SJSA1 (cell line): ENCODE measurements around the gene GIMAP7. TPM values are rescaled to one million over a fixed set of nuclear protein-coding genes. Genes with fewer than 3 reads are reported as not detected.
"Not testable (repeated sequence)": the region's sequence is repeated elsewhere in the genome, so short reads cannot be mapped to it uniquely, and the experiment has no call there.

Experiments used
- DNase-seq, 2 experiments: peaks; one replicate each; pipeline ENCODE4 v3.0.0-alpha.2; 2015 to 2020; ENCODE audit warnings: low spot score in 2 of 2, low read depth in 1 of 2
- H3K27ac ChIP-seq: fragments of 250-450 bp; sonication (Bioruptor Pico); 2 replicates; pipeline ENCODE4 v1.5.1; 2020; ENCODE audit warnings: mild to moderate bottlenecking, moderate library complexity
- H3K27me3 ChIP-seq: fragments of 250-450 bp; sonication (Bioruptor Pico); replicated peaks from 2 replicates; pipeline ENCODE4 v1.5.1; 2020; ENCODE audit warnings: mild to moderate bottlenecking, moderate library complexity
- H3K36me3 ChIP-seq: fragments of 250-450 bp; sonication (Bioruptor Pico); 2 replicates; pipeline ENCODE4 v1.5.1; 2020; ENCODE audit warnings: mild to moderate bottlenecking
- H3K4me1 ChIP-seq: fragments of 250-450 bp; sonication (Bioruptor Pico); replicated peaks from 2 replicates; pipeline ENCODE4 v1.6.1; 2021; ENCODE audit warnings: mild to moderate bottlenecking
- H3K4me3 ChIP-seq: fragments of 250-450 bp; sonication (Bioruptor Pico); 2 replicates; pipeline ENCODE4 v1.5.1; 2020; ENCODE audit warnings: mild to moderate bottlenecking
- H3K9me3 ChIP-seq: fragments of 250-450 bp; sonication (Bioruptor Pico); replicated peaks from 2 replicates; pipeline ENCODE4 v1.5.1; 2020; ENCODE audit warnings: mild to moderate bottlenecking
- total RNA-seq: library from RNA; depleted of rRNA; stranded (reverse); fragments of >200 nt; shearing (Covaris generic); gene quantifications from 2 replicates; pipeline ENCODE4 v1.2.3, GENCODE V29; 2014

The GIMAP7 gene
- total RNA-seq, 1 experiment from 2014 or later: not detected

DNA sequence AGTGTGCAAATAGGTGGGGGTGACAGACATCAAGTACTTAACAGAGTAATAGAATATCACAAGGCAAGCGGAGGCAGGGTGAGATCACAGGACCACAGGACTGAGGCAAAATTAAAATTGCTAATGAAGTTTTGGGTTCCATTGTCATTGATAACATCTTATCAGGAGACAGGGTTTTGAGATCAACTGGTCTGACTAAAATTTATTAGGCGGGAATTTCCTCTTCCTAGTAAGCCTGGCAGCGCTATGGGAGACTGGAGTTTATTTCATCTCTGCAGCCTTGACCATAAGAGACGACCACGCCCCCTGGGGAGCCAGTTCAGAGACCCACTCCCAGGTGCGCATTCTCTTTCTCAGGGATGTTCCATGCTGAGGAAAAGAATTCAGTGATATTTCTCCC lies 8.3 kb downstream of the GIMAP7 start:
- H3K36me3 ChIP-seq, H3K27ac ChIP-seq, H3K9me3 ChIP-seq, H3K27me3 ChIP-seq, H3K4me3 ChIP-seq, DNase-seq, H3K4me1 ChIP-seq: not testable (repeated sequence)

DNA sequence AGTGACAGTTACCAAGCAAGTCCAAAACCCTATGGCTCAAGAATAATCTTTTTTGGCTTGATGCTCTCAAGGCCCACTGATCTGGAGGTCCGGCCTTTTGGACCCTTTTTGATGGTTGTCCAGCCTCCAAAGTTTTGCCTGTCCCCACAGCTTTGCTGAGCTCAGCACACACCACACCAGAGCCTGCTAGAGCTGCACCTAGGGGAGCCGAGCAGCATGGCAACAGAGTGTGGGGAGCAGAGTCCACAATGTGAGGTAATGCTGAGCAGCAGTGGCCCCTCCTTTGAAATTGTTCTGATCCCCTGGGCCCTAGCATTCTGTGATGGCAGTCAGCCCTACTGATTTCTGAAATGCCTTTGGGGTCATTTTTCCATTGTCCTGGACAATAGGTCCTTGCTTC lies 9.3 kb downstream of the GIMAP7 start:
- DNase-seq: no peak
- no peaks in the 10 kb centered on the region for H3K36me3 ChIP-seq
- H3K4me3 ChIP-seq: no peak overlapping the region
- H3K27me3 ChIP-seq: no peaks in the 10 kb centered on the region
- H3K9me3 ChIP-seq: no peaks in the 10 kb centered on the region
- H3K27ac ChIP-seq: no peak overlapping the region
- H3K4me1 ChIP-seq: no peaks in the 10 kb centered on the region

DNA sequence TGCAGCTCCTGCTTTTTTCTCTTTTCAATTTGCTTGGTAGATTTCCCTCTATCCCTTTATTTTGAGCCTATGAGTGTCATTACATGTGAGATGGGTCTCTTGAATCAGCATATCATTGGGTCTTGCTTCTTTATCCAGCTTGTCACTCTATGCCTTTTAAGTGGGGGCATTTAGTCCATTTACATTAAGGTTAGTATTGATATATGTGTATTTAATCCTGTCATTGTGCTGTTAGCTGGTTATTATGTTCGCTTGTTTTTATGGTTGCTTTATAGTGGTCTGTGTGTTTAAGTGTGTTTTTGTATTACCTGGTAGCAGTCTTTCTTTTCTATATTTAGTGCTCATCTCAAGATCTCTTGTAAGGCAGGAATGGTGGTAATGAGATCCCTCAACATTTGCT lies 17.0 kb downstream of the GIMAP7 start:
- Histone ChIP-seq H3K27me3 (no peaks in the 10 kb centered on the region), H3K36me3 (no peaks in the 10 kb centered on the region), H3K27ac (no peak overlapping the region), H3K9me3 (no peaks in the 10 kb centered on the region), H3K4me1 (no peaks in the 10 kb centered on the region), H3K4me3 (no peak overlapping the region)
- DNase-seq: no peak

DNA sequence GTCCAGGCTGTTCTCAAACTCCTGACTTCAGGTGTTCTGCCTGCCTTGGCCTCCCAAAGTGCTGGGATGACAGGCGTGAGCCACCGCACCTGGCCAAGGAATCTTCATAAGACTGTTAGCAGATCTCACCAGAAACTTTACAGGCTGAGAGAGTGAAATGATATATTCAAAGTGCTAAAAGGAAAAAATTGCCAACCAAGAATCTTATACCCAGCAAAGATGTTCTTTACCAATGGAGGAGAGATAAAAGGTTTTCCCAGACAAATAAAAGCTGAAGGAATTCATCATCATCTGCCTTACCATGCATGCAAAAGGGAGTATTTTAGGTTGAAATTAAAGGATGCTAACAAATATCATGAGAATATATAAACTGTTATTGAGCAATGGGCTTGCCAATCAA lies 23.6 kb downstream of the GIMAP7 start:
- Histone ChIP-seq H3K36me3 (no peaks in the 10 kb centered on the region), H3K27me3 (no peaks in the 10 kb centered on the region), H3K4me3 (no peak overlapping the region), H3K27ac (no peak overlapping the region), H3K4me1 (no peaks in the 10 kb centered on the region), H3K9me3 (peaks cover 2% of the 10 kb centered on the region; the same call in 1 of the 2 replicates)
- DNase-seq: no peak

DNA sequence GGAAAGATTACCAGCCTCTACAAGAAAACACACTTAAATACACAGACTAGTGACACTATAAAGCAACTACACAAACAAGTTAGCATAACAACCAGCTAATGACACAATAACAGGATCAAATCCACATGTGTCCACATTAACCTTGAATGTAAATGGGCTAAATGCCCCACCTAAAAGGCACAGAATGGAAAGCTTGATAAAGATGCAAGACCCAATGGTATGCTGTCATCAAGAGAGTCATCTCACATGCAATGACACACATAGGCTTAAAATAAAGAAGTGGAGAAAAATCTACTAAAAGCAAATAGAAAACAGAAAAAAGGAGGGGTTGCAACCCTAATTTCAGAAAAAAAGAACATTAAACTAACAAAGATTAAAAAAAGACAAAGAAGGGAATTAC lies 38.5 kb downstream of the GIMAP7 start:
- Histone ChIP-seq H3K4me1 (no peaks in the 10 kb centered on the region), H3K4me3 (no peak overlapping the region), H3K27ac (no peak overlapping the region), H3K36me3 (no peaks in the 10 kb centered on the region), H3K9me3 (no peaks in the 10 kb centered on the region), H3K27me3 (no peaks in the 10 kb centered on the region)
- DNase-seq: no peak

DNA sequence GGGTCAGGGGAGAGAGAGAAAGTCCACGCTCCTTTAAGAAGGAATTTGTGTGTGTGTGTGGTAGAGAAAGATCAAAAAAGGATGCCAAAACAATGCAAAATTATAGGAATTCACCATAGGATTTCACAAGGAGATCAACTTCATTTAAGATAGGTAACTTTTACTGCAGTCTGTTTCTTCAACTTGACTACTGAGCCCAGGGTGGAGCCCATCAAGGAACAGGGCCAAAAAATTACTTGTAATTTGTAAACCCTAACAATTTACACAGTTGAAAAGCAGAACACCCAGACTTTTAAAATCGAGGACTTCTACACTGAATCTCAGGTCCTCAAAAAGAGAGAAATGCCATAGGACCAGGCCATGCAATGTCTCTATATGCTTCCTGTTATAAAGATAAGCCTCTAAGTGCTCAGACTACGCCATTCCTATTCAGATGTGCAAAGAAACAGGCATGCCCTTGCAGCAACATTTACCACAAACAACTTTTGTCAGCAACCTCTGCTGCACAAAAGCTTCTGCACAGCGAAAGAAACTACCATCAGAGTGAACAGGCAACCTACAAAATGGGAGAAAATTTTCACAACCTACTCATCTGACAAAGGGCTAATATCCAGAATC lies 42.0 kb downstream of the GIMAP7 start:
- H3K27me3 ChIP-seq: no peaks in the 10 kb centered on the region
- no peaks in the 10 kb centered on the region for H3K36me3 ChIP-seq
- H3K27ac ChIP-seq: no peak overlapping the region
- DNase-seq: no peak
- no peaks in the 10 kb centered on the region for H3K4me1 ChIP-seq
- H3K4me3 ChIP-seq: no peak overlapping the region
- no peaks in the 10 kb centered on the region; the same call in 1 of the 2 replicates for H3K9me3 ChIP-seq

DNA sequence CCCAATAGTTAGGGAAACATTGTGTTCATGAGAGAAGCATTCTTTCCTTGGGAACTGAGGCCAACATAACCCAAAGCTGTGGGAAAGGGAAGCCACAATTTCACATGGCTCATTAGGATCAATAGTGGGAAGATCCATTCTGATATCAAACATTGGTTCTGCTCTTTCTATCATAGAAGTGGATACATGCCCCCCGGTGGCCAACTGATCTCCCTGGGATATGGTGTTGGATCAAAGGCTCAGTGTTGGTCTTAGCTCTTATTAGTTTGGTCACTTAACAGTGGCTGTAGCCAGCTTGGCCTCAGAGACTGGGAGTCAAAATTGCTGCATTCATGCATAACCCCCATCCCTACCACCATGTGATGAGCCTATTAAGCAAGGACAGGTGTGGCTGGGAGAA lies 45.8 kb downstream of the GIMAP7 start:
- peaks cover 2% of the 10 kb centered on the region; the same call in 1 of the 2 replicates for H3K9me3 ChIP-seq
- no peak overlapping the region for H3K4me3 ChIP-seq
- no peaks in the 10 kb centered on the region for H3K27me3 ChIP-seq
- no peaks in the 10 kb centered on the region for H3K4me1 ChIP-seq
- no peak for DNase-seq
- H3K27ac ChIP-seq: no peak overlapping the region
- no peaks in the 10 kb centered on the region for H3K36me3 ChIP-seq

DNA sequence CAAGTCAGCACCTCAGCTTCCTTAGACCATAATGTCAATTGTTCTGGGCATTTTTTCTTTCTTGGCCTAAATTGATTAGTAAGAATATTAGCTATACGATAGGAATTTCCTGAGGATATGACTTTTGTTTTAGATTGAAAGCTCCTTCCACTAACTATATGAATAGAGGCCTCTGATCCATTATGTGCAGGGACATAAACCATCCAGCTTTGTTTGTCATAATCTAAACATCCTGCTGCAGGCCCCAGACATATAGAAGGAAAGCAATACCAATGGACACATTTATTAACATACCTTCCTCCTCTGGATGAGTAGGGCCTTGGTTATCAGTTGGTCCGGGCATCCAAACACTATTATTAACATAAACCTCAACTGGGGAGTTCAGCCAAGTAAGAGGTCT lies 48.2 kb downstream of the GIMAP7 start:
- Histone ChIP-seq H3K27me3 (no peaks in the 10 kb centered on the region), H3K4me1 (no peaks in the 10 kb centered on the region), H3K27ac (no peak overlapping the region), H3K36me3 (no peaks in the 10 kb centered on the region), H3K9me3 (peaks cover 2% of the 10 kb centered on the region; the same call in 1 of the 2 replicates), H3K4me3 (no peak overlapping the region)
- DNase-seq: no peak

DNA sequence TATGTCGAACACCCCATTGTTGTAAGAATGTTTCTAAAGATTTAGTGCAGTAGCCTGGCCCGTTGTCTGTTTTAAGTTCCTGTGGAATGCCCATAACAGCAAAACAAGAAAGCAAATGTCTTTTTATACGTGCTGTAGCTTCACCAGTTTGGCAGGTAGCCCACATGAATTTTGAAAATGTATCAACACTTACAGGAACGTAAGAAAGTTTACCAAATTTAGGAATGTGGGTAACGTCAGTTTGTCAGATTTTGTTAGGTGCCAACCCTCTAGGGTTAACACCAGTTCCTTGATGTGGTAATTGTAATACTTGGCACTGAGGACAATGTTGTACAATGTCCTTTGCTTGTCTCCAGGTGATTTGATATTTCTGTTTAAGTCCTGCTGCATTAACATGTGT lies 49.3 kb downstream of the GIMAP7 start:
- no peak for DNase-seq
- no peak overlapping the region for H3K27ac ChIP-seq
- H3K4me1 ChIP-seq: no peaks in the 10 kb centered on the region
- H3K27me3 ChIP-seq: no peaks in the 10 kb centered on the region
- H3K4me3 ChIP-seq: no peak overlapping the region
- peaks cover 2% of the 10 kb centered on the region; the same call in 1 of the 2 replicates for H3K9me3 ChIP-seq
- H3K36me3 ChIP-seq: no peaks in the 10 kb centered on the region

DNA sequence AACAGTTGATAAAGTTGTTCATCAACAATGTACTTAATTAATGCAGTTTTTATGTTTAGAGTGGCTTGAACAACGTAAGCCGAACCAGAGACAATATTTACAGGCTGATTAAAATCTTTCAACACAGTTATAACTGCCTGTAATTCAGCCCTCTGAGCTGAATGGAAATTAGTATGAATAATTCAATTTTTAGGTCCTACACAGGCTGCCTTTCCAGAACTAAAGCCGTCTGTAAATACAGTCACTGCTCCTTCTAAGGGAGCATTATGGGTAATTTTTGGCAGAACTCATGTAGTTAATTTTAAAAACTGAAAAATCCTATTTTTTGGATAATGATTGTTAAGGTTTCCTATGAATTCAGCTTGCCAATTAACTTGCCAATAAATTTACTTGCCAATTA lies 49.9 kb downstream of the GIMAP7 start:
- no peak for DNase-seq
- Histone ChIP-seq H3K4me1 (no peaks in the 10 kb centered on the region), H3K9me3 (peaks cover 2% of the 10 kb centered on the region; the same call in 1 of the 2 replicates), H3K36me3 (no peaks in the 10 kb centered on the region), H3K27me3 (no peaks in the 10 kb centered on the region), H3K4me3 (no peak overlapping the region), H3K27ac (no peak overlapping the region)

DNA sequence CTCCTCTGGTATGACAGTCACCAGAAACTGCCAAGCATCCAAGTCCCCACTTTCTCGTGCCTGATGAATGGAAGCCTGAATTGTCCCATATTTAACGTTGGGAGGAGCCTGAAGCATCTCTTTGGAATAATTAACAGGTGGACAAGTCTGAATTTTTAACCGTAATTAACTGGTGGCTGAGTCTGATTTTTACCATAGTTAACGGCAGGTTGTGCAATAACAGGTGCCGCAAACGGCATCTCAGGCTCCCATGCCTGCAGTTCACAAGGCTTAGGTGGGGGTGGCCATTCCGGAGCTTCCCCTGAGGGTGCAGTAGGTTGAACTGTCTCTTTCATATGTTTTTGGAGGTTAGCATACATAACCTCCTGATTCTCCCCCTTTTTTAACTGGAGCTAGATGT lies 50.6 kb downstream of the GIMAP7 start:
- Histone ChIP-seq H3K9me3 (peaks cover 2% of the 10 kb centered on the region; the same call in 1 of the 2 replicates), H3K4me3 (no peak overlapping the region), H3K27ac (no peak overlapping the region), H3K36me3 (no peaks in the 10 kb centered on the region), H3K4me1 (no peaks in the 10 kb centered on the region), H3K27me3 (no peaks in the 10 kb centered on the region)
- DNase-seq: no peak

DNA sequence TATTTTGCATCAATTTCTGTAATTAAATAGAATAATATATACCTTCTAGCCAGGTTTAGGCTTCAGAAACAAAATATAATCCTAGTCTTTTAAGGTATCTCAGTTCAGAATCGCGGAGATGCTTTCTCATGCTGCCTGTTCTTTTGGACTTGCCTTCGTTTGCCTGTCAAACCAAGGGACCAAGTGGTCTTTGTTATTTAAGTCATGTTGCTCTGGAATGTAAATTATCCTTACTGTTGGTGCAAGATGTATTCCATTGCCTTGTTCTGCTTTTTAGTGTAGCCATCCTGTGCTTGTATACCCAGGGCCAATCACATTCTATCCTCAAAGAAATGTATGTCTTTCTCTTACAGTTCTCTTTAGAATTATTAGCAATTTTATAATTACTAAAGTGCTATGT lies 51.5 kb downstream of the GIMAP7 start:
- Histone ChIP-seq H3K36me3 (no peaks in the 10 kb centered on the region), H3K9me3 (peaks cover 2% of the 10 kb centered on the region; the same call in 1 of the 2 replicates), H3K4me3 (no peak overlapping the region), H3K27me3 (no peaks in the 10 kb centered on the region), H3K4me1 (no peaks in the 10 kb centered on the region), H3K27ac (no peak overlapping the region)
- no peak for DNase-seq

DNA sequence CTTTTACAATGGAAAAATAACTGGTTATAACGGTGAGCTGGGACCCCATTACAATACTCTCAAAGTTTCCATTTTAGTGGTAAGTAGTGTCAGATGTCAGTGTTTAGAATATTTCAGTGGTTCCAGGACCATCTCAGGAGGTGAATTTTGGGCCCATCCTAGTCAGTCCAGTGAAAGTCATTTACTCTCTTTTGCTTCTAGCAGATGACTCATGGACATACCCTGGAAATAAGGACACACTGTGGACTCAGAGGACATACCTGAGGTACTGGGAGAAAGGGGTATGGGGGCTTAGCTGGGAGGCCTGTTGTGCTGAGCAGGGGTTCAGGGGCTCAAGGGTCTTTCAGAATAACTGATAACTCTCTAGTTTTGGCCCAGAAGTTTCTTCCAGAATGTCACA lies 51.9 kb downstream of the GIMAP7 start:
- H3K36me3 ChIP-seq: no peaks in the 10 kb centered on the region
- DNase-seq: no peak
- no peak overlapping the region for H3K4me3 ChIP-seq
- no peaks in the 10 kb centered on the region for H3K27me3 ChIP-seq
- no peak overlapping the region for H3K27ac ChIP-seq
- peaks cover 2% of the 10 kb centered on the region; the same call in 1 of the 2 replicates for H3K9me3 ChIP-seq
- H3K4me1 ChIP-seq: no peaks in the 10 kb centered on the region

DNA sequence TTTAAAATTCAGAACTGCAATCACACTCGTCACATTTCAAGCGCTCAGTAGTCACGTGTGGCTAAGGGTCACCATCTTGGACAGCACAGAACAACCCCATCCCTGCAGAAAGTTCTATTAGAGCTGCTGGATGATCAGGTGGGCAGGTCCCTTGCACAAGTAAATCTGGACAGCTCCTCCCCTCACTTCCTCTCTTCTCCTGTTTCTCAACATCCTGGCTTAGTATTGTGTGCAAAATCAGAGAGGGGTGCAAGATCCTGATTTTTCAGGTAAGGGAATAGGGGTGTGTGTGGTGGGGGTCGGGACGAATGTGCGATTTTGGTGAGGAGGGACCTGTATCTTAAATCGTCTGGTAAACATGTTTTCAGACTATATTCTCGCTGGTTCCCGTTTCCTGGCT lies 52.5 kb downstream of the GIMAP7 start, which contains the start of gene GIMAP4:
TSS of gene GIMAP4 (plus strand) at position 222 of the 400 bp plus-strand sequence. CDS start 2,512 bp downstream, outside the sequence.
- no peaks in the 10 kb centered on the region for H3K36me3 ChIP-seq
- H3K27ac ChIP-seq: no peak within 1 kb of the TSS
- H3K4me3 ChIP-seq: no peak within 1 kb of the TSS
- no peak for DNase-seq
- peaks cover 2% of the 10 kb centered on the region; the same call in 1 of the 2 replicates for H3K9me3 ChIP-seq
- no peaks in the 10 kb centered on the region for H3K27me3 ChIP-seq
- no peaks in the 10 kb centered on the region for H3K4me1 ChIP-seq

DNA sequence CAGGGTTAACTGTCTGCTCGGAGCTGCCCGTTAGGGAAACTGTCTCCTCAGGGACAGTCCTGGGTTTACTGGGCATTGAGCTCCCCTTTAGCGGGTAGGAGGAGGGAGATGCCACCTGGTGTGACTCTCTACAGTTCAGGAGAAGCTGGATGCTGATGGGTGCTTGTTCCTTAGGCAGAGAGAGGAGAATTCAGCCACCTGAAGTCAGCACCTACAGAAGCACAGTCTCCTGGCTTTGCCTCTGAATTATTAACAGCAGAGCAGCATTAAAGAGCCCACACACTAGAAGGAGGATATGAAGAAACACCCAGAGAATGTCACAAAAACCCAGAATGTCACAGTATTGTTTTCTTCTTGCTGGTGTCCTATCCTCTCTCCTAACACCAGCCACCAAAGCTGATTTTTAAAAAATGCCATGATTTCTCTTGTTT lies 53.2 kb downstream of the GIMAP7 start:
- no peaks in the 10 kb centered on the region for H3K4me1 ChIP-seq
- DNase-seq: no peak
- no peak overlapping the region for H3K4me3 ChIP-seq
- no peaks in the 10 kb centered on the region for H3K36me3 ChIP-seq
- peaks cover 2% of the 10 kb centered on the region; the same call in 1 of the 2 replicates for H3K9me3 ChIP-seq
- no peaks in the 10 kb centered on the region for H3K27me3 ChIP-seq
- no peak overlapping the region for H3K27ac ChIP-seq
